AG08396 (cell line): ENCODE results near the gene UGT1A10.
A peak's percentile ranks its signal among the peaks of the same experiment; 100 is the strongest.
"Not testable (repeated sequence)": the region's sequence is repeated elsewhere in the genome, so short reads cannot be mapped to it uniquely, and the experiment has no call there.

Source experiments
- DNase-seq: peaks from one replicate; pipeline ENCODE4 v3.0.0; 2012; ENCODE audit warnings: low spot score, mixed read lengths

UGT1A10 gene

GRCh38 chr2:233743464-233744259, 107.4 kb downstream of the UGT1A10 start:
- DNase-seq, result no peak

- no peak for DNase-seq
Observed at GRCh38 chr2:233745073-233745755, 109.0 kb downstream of the UGT1A10 start.

GRCh38 chr2:233745838-233746237, 109.6 kb downstream of the UGT1A10 start:
- not testable (repeated sequence) for DNase-seq

GRCh38 chr2:233746475-233747282, 110.4 kb downstream of the UGT1A10 start:
- no peak for DNase-seq

GRCh38 chr2:233747283-233747544, 111.0 kb downstream of the UGT1A10 start:
- DNase-seq, result no peak

- DNase-seq, result not testable (repeated sequence)
Observed at GRCh38 chr2:233750689-233751088, 114.4 kb downstream of the UGT1A10 start.

GRCh38 chr2:233751212-233752009, 115.2 kb downstream of the UGT1A10 start:
- not testable (repeated sequence) for DNase-seq

GRCh38 chr2:233754872-233755611, 118.8 kb downstream of the UGT1A10 start:
- DNase-seq, result no peak

GRCh38 chr2:233756429-233757081, 120.3 kb downstream of the UGT1A10 start:
- no peak for DNase-seq

- DNase-seq, result no peak
Observed at GRCh38 chr2:233758141-233758540, 121.9 kb downstream of the UGT1A10 start.

GRCh38 chr2:233758849-233759248, 122.6 kb downstream of the UGT1A10 start:
- DNase-seq, result no peak

- DNase-seq, result no peak
Observed at GRCh38 chr2:233760043-233760442, 123.8 kb downstream of the UGT1A10 start, which contains the start of gene UGT1A1. Gene UGT1A1, plus strand, starts transcription at chr2:233760270. Its CDS starts 18 bp downstream, at chr2:233760288.

- no peak for DNase-seq
Observed at GRCh38 chr2:233761040-233761769, 125.0 kb downstream of the UGT1A10 start.

GRCh38 chr2:233764264-233764663, 128.0 kb downstream of the UGT1A10 start:
- peak; percentile 67 for DNase-seq

- no peak for DNase-seq
Observed at GRCh38 chr2:233764761-233765160, 128.5 kb downstream of the UGT1A10 start.

GRCh38 chr2:233766416-233766815, 130.2 kb downstream of the UGT1A10 start:
- DNase-seq, result no peak

GRCh38 chr2:233768076-233768475, 131.8 kb downstream of the UGT1A10 start:
- DNase-seq, result no peak

GRCh38 chr2:233769260-233769659, 133.0 kb downstream of the UGT1A10 start:
- DNase-seq, result no peak

- no peak for DNase-seq
Observed at GRCh38 chr2:233772153-233772552, 135.9 kb downstream of the UGT1A10 start.

- DNase-seq, result no peak
Observed at GRCh38 chr2:233772583-233772982, 136.3 kb downstream of the UGT1A10 start.
